NCI-H1105 treated with DMSO at 0.1 percent for 48 hours (cell line): ENCODE results near the gene TMEM11.
"Not testable (repeated sequence)": the region's sequence is repeated elsewhere in the genome, so short reads cannot be mapped to it uniquely, and the experiment has no call there.

Experiments
- DNase-seq: peaks from one replicate; lab custom pipeline; 2025; lab: John Stamatoyannopoulos, UW

The TMEM11 gene

DNA sequence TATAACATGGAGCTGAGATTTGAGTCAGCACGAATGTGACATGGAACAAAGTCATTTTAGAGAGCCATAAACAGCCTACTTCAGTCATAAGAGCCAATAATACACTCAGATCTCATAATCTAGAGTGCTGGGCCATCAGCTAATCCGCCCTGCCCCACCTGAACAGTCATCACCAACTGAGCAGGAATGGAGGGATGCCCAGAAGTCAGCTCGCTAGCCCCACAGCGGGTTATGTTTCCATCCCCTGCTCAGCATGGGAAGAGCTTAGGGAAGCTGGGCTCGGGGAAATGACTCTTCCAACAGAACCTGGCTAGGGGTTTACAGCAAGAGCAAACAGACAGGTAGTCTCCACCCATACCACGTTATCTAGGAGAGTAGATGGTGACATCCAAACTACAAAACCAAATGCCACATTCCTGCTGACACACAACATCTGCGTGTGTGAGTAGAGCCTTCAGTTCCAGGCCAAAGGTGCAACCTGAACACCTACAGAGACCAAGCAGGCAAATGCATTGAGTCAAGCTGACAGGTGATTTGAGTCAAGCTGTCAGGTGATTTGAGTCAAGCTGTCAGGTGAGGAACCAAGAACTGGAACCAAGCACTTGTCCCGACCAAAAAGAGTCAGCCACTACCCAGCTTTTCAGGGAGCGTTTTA lies 2.0 kb downstream of the TMEM11 start:
- DNase-seq: no peak

DNA sequence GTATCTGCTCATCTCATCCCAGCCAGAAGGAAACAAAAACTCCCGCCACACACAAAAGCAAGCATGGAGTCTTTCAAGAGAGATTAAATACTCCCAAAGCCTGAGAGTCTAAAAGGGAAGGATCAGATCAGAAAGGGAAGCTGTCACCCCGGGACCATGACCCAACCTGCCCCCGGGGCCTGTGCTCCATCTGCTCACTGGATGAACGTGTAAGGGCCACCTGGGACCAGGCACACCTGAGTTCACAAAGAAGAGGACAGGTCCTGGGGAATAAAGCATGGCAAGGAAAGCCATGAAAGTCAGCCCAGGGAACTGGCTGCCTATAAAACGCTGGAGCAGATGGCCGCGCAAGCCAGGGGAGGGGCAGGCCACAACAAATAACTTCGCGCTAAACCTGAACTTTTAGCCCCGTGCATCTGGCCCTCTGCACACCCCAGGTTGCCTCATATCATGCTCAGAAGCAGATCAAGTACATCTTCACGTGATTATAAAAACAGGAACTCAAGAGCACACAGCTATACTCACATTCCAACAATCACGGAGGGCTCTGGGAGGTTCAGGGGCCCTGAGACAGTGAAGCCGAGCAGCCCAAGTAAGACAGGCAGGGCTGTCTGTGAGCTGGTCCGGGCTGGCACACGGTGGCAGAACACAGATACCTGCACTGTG lies 3.4 kb downstream of the TMEM11 start:
- DNase-seq: no peak

GRCh38 chr17:21209511-21210175 lies 4.3 kb downstream of the TMEM11 start:
- DNase-seq: peak; percentile 74

DNA sequence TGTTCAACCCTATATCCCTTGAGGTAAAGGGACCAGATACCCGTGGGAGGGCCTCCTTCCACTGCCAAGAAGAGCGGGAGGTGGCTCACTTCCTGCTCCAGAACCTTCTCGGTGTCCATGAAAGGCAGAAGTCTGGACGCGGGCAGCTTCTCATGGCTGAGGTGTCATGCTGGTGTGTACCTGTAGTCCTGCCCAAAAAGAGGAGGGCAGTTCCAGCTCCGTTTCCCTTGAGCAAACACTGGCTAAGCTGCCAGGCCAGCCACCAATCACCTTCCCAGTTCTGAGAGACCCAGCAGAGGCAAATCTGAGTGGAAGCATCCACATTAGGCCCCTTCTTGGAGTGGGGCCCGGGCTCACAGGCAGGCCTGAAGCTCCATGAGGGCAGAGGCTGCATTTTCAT lies 5.6 kb downstream of the TMEM11 start:
- DNase-seq: no peak

DNA sequence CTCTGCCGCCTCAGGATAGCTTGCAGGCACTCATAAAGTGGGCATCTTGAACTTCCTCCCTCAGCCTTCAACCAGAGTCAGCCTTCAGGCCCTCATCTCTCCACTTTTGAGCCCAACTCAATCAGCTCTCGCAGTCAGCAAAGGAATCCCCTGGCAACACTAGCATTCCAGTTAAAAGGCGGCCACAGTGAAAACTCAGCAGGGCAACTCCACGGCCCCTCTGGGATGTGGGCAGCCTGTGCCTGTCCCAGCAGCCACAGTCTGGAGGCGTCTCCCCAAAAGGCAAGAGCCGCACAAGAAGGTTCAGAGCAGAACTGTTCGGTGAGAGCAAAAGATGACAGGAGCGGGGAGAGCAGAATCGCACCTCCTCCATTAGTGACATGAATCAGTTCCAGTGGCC lies 9.0 kb downstream of the TMEM11 start:
- no peak for DNase-seq

- DNase-seq: no peak
These were observed 11.4 kb downstream of the TMEM11 start for GRCh38 chr17:21202512-21202911.

- no peak for DNase-seq
These were observed 12.1 kb downstream of the TMEM11 start for GRCh38 chr17:21201874-21202273.

GRCh38 chr17:21201298-21201595 lies 12.7 kb downstream of the TMEM11 start:
- DNase-seq: peak; percentile 7

DNA sequence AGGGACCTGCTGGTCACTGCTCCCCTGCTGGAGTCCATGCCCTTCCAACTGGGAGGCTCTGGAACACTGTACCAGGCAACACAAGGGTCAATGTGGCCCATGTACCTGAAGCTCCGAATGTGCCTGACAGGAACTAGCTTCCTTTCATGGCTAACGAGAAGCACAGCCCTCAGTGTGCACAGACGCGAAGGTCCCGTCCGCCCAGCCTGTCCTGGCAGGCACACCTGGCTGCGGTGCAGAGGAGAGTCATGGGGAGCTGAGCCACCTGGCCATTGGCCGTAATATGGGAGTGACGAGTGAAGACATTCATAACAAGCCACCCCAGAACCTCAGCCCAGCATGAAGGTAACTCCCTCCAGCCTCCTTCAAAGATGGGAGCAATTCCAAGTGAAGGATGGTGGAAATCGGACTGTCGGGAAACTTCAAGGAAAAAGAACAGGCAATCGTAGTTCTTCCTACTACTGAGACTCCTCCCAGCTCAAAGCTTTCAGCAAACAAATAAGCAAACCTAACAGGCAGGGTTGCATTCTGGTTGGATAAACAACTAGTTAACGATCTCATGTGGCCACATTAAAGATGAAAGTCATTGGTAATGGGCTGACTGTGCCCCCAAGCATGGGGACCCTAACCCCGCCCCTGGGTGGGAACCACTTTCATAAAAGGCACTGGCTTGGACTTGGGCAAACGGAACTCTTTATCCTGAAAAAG lies 13.2 kb downstream of the TMEM11 start:
- no peak for DNase-seq

DNA sequence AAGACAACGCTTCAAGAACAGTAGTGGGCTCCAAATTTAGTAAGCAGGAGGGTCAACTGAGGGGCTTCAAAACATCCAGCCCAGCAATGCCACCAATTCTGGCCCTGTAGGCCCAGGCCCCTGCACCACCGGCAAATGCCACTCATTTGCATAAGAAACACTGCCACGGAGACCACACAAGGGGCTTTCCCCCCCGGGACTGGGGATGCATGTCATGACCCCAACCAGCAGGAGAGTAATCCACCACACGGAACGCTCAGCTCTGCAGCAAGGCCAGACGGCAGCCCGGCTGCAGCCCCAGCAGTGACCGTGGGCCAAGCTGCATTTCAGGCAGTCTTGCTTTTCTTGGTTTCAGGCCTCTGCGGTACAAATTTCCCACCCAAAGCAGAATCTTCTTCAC lies 14.1 kb downstream of the TMEM11 start:
- no peak for DNase-seq

DNA sequence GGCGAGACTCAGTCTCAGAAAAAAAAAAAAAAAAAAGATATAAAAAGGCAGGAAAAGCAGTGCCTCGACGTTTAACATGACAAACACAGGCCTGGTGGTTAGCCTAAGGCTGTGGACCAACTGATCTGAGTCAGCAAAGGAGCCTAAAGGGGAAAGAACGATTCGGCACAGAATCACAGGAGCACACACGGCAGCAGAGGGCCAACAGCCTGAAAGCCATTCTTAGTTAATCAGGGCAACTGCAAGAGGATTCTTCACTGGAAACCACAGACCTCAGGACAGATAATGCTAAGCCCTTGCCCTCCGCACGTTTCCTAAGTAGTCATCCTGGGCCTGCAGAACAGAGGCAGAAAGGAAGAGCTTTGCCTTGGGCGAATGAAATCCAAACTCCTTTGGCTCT lies 14.7 kb downstream of the TMEM11 start:
- no peak for DNase-seq

DNA sequence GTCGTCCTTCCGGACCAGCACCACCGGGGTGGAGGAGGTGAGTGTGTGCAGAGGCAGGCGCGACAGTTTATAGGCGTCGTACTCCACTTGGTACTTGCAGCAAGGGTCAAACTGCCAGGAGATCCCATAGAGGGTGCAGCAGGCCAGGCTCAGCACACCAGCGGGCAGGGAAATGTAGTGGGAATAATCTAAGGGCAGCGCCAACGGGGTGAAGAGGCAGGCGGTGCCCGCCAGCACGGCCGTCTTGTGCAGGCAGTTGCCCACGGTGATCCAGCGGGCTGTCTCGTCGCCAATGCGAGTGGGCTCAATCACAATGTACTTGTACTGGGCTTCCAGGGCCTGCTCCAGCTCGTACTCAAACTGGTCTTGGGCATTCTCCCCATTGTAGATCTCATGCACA lies 15.6 kb downstream of the TMEM11 start:
- no peak for DNase-seq

- DNase-seq: no peak
These were observed 17.8 kb downstream of the TMEM11 start for GRCh38 chr17:21196126-21196525.

- DNase-seq: peak; percentile 78
These were observed 19.3 kb downstream of the TMEM11 start for GRCh38 chr17:21194703-21195102.

GRCh38 chr17:21194226-21194625 lies 19.7 kb downstream of the TMEM11 start:
- DNase-seq: peak; percentile 64

DNA sequence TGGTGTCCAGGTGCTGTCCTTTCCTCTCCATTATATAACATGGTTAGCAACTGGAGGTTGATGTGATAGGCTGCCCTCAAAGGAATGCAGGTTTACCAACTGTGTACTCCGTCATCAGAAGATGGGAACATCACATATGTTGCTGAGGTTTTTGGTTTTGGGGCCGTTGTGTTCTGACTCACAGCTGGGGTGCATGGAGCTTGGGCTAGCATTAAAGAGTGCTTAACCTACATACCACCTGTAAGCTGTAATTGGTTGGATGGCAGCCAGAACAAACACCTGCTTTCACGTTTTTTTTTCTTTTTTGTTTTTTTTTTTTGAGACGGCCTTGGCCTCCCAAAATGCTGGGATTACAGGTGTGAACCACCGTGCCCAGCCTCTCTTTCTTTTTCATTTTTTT lies 20.9 kb downstream of the TMEM11 start:
- peak; percentile 23 for DNase-seq

DNA sequence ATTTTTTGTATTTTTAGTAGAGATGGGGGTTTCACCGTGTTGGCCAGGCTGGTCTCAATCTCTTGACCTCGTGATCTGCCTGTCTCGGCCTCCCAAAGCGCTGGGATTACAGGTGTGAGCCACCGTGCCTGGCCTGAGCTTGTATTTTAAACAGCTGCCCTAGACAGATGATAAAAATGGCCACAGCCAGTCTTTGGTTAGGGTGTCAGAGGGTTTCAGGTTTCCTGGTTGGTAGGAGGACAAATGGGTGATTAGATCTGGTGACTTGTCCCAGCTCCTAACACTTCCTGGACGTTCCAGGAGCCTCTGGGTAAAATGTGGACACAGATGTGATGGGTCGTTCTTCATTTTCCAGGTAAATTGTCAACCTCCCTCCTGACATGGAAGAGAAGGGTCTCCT lies 21.5 kb downstream of the TMEM11 start:
- not testable (repeated sequence) for DNase-seq

DNA sequence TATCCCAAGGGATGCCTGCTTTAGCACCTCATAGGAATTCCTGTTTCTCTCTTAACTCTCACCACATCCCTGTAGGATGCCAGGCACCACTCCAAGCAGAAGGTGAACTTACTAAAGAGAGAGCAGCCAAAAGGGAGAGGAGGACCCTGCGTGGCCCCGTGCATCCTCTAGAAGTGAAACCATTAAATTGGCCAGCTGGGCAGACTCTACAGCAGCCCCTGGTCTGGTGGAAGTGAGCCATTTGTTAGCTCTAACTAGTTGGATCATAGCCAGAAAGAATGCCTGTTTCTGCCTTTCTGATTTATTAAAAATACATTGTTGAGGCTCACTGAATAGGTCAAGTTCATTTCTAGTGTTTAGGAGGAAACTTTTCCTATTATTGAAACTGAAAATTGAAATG lies 22.3 kb downstream of the TMEM11 start:
- no peak for DNase-seq

- DNase-seq: no peak
These were observed 23.9 kb downstream of the TMEM11 start for GRCh38 chr17:21190078-21190477.

- DNase-seq: no peak
These were observed 24.6 kb downstream of the TMEM11 start for GRCh38 chr17:21189361-21189760.

DNA sequence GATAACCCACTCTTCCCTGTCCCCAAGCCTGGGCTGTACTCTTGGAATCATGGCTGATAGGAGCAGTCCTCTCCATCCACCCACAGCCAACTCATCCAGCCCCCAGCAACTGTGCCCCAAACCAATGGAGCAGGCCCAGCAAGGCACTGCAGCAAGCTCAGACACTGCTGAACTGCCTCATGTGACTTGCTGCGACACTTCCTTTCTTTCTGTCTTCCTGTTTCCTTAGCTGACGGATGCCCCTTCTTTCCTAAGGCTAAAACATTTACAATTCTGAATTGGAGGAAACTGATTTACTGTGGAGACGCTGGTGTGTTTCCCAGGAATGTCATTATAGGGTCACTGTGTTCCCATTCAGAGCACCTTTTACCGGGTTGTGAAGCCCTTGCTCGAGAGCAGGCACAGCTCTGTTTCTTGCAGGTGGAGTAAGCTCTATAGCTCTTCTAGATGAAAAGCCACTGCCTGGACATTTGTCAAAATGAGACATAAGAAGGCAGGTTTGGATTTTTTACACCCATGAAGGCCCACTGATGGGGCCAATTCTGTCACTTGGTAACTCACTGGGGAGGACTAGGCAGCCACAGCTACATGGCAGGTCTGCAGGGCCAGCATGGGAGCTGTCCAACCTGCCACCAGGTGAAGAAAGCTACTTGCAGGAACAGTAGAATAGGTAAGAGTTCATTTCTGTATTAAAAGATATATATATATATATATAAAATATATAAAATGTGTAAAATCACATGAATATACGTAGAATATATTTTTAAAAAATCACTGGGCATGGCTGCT lies 27.4 kb downstream of the TMEM11 start:
- DNase-seq: no peak

GRCh38 chr17:21185061-21185460 lies 28.9 kb downstream of the TMEM11 start:
- no peak for DNase-seq
